H1 (cell line): ENCODE measurements around the gene CAPN13.

Experiments
- GABPA ChIP-seq: IDR thresholded peaks from 2 replicates; pipeline ENCODE4 v1.6.1; 2011; ENCODE audit warnings: mild to moderate bottlenecking, low read length, moderate library complexity, borderline replicate concordance; ENCODE audit not compliant: insufficient read depth
- POLR2AphosphoS5 ChIP-seq: IDR thresholded peaks from 2 replicates; pipeline ENCODE4 v1.6.1; 2011; ENCODE audit warnings: low read depth, low read length
- RAD21 ChIP-seq, 2 experiments: IDR thresholded peaks in 1 of 2; conservative IDR thresholded peaks in 1 of 2; 2 replicates each; pipeline ENCODE4 v1.6.1; 2011; ENCODE audit warnings: low read depth in 2 of 2, low read length in 2 of 2, improper control_type of control experiment in 1 of 2, inconsistent platforms in 1 of 2, mild to moderate bottlenecking in 1 of 2, moderate library complexity in 1 of 2

GRCh38 chr2:30765191-30765590 lies 42.1 kb downstream of the CAPN13 start:
- TF ChIP-seq RAD21 (IDR thresholded peaks at IDR 0.05 in 1 of 2, conservative IDR thresholded peaks at IDR 0.05 in 1 of 2; ENCODE audit: low read depth in 2 of 2, low read length in 2 of 2) (no peak), GABPA (no peak), POLR2AphosphoS5 (no peak)
